ENCODE measurements around the gene SPATA3. TPM values are rescaled to one million over a fixed set of nuclear protein-coding genes. Genes with fewer than 3 reads are reported as not detected.
A peak's percentile ranks its signal among the peaks of the same experiment; 100 is the strongest.

The SPATA3 gene
- polyA plus RNA-seq, 1 experiment, result not detected

- CTCF ChIA-PET, result no interaction called here
Measured at GRCh38 chr2:230954746-230955145, 41.2 kb upstream of the SPATA3 start.

GRCh38 chr2:230955163-230955737 lies 40.7 kb upstream of the SPATA3 start:
- TF ChIP-seq, protein P1, sequence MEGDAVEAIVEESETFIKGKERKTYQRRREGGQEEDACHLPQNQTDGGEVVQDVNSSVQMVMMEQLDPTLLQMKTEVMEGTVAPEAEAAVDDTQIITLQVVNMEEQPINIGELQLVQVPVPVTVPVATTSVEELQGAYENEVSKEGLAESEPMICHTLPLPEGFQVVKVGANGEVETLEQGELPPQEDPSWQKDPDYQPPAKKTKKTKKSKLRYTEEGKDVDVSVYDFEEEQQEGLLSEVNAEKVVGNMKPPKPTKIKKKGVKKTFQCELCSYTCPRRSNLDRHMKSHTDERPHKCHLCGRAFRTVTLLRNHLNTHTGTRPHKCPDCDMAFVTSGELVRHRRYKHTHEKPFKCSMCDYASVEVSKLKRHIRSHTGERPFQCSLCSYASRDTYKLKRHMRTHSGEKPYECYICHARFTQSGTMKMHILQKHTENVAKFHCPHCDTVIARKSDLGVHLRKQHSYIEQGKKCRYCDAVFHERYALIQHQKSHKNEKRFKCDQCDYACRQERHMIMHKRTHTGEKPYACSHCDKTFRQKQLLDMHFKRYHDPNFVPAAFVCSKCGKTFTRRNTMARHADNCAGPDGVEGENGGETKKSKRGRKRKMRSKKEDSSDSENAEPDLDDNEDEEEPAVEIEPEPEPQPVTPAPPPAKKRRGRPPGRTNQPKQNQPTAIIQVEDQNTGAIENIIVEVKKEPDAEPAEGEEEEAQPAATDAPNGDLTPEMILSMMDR (IDR thresholded peaks at IDR 0.05; ENCODE audit: low read depth, low read length), result no peak
- H3K4me3 ChIP-seq (ENCODE audit: low read depth, low read length), result no peak overlapping the region
- H3K27me3 ChIP-seq (ENCODE audit: control insufficient read depth, insufficient read depth, low read length), result peaks cover 17% of the 10 kb centered on the region
- POLR2A ChIA-PET, result no interaction called here
- H3K27ac ChIP-seq (ENCODE audit: low read depth, low read length), result no peak overlapping the region
- no peak for DNase-seq (ENCODE audit: low read depth, low spot score)
- no peaks in the 10 kb centered on the region; the same call in 1 of the 2 replicates for H3K9me3 ChIP-seq (ENCODE audit: control insufficient read depth, insufficient read depth, low read length)
- CTCF ChIA-PET, result no interaction called here

More at GRCh38 chr2:230954746-230955145, 41.2 kb upstream of the SPATA3 start:
- Histone ChIP-seq H3K27me3 (ENCODE audit: control insufficient read depth, insufficient read depth, low read length) (peaks cover 17% of the 10 kb centered on the region), H3K4me3 (ENCODE audit: low read depth, low read length) (no peak overlapping the region), H3K9me3 (ENCODE audit: control insufficient read depth, insufficient read depth, low read length) (no peaks in the 10 kb centered on the region; the same call in 1 of the 2 replicates), H3K27ac (ENCODE audit: low read depth, low read length) (no peak overlapping the region)
- POLR2A ChIA-PET, result no interaction called here
- DNase-seq (ENCODE audit: low read depth, low spot score), result no peak
- TF ChIP-seq, protein P1 (IDR thresholded peaks at IDR 0.05; ENCODE audit: low read depth, low read length), result no peak

DNA sequence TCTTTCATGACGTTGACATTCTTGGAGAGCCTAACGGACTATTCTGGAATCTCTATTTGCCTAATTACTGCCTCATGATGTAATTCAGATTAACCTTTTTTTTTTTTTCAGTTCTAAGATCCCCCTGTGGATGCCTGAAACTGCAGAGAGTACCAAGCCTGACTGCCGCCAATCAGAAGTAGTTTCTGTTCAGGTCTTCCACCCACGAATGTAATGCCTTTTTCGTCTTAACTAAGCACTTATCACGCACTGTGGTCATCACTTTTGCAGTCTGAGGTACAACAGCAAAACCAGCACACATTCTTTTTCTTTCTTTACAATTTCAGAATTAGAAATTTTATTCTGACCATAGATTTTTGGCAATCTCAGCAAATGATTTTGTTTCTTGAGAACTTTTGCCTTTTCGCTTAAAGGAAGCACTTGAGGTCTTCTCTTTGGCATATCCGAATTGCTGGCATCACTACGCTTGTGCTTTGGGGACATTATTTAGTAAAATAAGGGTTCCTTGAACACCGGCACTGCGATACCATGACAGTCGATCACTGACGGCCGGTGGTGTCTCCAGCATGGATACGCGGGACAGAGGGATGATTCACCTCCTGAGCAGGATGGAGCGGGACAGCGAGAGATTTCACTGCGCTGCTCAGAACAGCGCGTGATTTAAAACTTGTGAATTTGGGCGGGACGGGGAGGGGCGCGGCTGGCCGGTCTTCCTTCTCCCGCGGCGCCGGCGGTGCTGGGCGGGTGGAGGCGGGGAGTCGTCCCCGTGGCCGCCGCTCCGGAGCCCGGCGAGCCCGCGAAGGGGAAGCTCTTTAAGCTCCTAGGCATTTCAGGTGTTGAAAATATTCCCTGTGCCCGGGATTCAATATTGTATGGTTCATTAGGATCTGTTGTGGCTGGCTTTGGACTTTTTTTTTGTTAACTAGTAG lies 38.8 kb upstream of the SPATA3 start:
- no peak for DNase-seq (ENCODE audit: low read depth, low spot score)
- Histone ChIP-seq H3K27me3 (ENCODE audit: control insufficient read depth, insufficient read depth, low read length) (peaks cover 26% of the 10 kb centered on the region), H3K4me3 (ENCODE audit: low read depth, low read length) (peak overlapping the region; percentile 50), H3K9me3 (ENCODE audit: control insufficient read depth, insufficient read depth, low read length) (no peaks in the 10 kb centered on the region; the same call in none of the 2 replicates), H3K27ac (ENCODE audit: low read depth, low read length) (no peak overlapping the region)
- ChIA-PET POLR2A (no interaction called here), CTCF (no interaction called here)
- TF ChIP-seq, protein P1 (IDR thresholded peaks at IDR 0.05; ENCODE audit: low read depth, low read length), result no peak

GRCh38 chr2:230957756-230958391 lies 38.0 kb upstream of the SPATA3 start:
- POLR2A ChIA-PET, result no interaction called here

More at GRCh38 chr2:230957756-230958391, 38.0 kb upstream of the SPATA3 start:
- Histone ChIP-seq H3K4me3 (ENCODE audit: low read depth, low read length) (peak overlapping the region; percentile 50; the same call in 1 of the 2 replicates), H3K27ac (ENCODE audit: low read depth, low read length) (no peak overlapping the region), H3K9me3 (ENCODE audit: control insufficient read depth, insufficient read depth, low read length) (no peaks in the 10 kb centered on the region; the same call in 1 of the 2 replicates), H3K27me3 (ENCODE audit: control insufficient read depth, insufficient read depth, low read length) (peaks cover 26% of the 10 kb centered on the region)
- DNase-seq (ENCODE audit: low read depth, low spot score), result no peak
- CTCF ChIA-PET, result no interaction called here
- TF ChIP-seq, protein P1 (IDR thresholded peaks at IDR 0.05; ENCODE audit: low read depth, low read length), result no peak
